Activated CD4-positive, alpha-beta T cell treated with anti-CD3 and anti-CD28 coated beads for 4 hours (primary cell): Measurements from ENCODE around the gene POU2AF3.
"Not testable (repeated sequence)": the region's sequence is repeated elsewhere in the genome, so short reads cannot be mapped to it uniquely, and the experiment has no call there.

Source experiments
- DNase-seq, 2 donors: peaks; one replicate each; pipeline ENCODE4 v3.0.0-alpha.2; 2020

Gene POU2AF3

GRCh38 chr11:111301004-111301841 is 2.9 kb downstream of the POU2AF3 start:
- no peak for DNase-seq

GRCh38 chr11:111301842-111302118 is 3.4 kb downstream of the POU2AF3 start:
- DNase-seq: no peak

- no peak for DNase-seq
Measured at GRCh38 chr11:111302298-111302697, 4.0 kb downstream of the POU2AF3 start.

- no peak for DNase-seq
Measured at GRCh38 chr11:111303461-111303860, 5.1 kb downstream of the POU2AF3 start.

- no peak for DNase-seq
Measured at GRCh38 chr11:111305162-111305802, 6.9 kb downstream of the POU2AF3 start.

GRCh38 chr11:111305876-111306275 is 7.5 kb downstream of the POU2AF3 start:
- DNase-seq: no peak

- no peak for DNase-seq
Measured at GRCh38 chr11:111306321-111306720, 8.0 kb downstream of the POU2AF3 start.

GRCh38 chr11:111307472-111308108 is 9.2 kb downstream of the POU2AF3 start:
- no peak for DNase-seq

- DNase-seq: no peak
Measured at GRCh38 chr11:111308140-111308539, 9.8 kb downstream of the POU2AF3 start.

GRCh38 chr11:111309215-111309915 is 11.0 kb downstream of the POU2AF3 start:
- no peak for DNase-seq

- no peak for DNase-seq
Measured at GRCh38 chr11:111310088-111310487, 11.7 kb downstream of the POU2AF3 start.

- no peak for DNase-seq
Measured at GRCh38 chr11:111310723-111311122, 12.4 kb downstream of the POU2AF3 start.

- no peak for DNase-seq
Measured at GRCh38 chr11:111312076-111312475, 13.7 kb downstream of the POU2AF3 start.

GRCh38 chr11:111319296-111319695 is 20.9 kb downstream of the POU2AF3 start:
- DNase-seq: no peak

- DNase-seq: not testable (repeated sequence)
Measured at GRCh38 chr11:111320199-111320598, 21.9 kb downstream of the POU2AF3 start.

- no peak for DNase-seq
Measured at GRCh38 chr11:111320728-111321568, 22.6 kb downstream of the POU2AF3 start.

- DNase-seq: no peak
Measured at GRCh38 chr11:111322534-111322933, 24.2 kb downstream of the POU2AF3 start.

- no peak for DNase-seq
Measured at GRCh38 chr11:111324277-111324720, 26.0 kb downstream of the POU2AF3 start.

GRCh38 chr11:111325259-111325658 is 26.9 kb downstream of the POU2AF3 start:
- no peak for DNase-seq

GRCh38 chr11:111326824-111327223 is 28.5 kb downstream of the POU2AF3 start:
- no peak for DNase-seq

- no peak for DNase-seq
Measured at GRCh38 chr11:111327908-111328624, 29.7 kb downstream of the POU2AF3 start.
